Uterus (tissue), 4 donors: ENCODE measurements around the gene PDLIM5. TPM values are rescaled to one million over a fixed set of nuclear protein-coding genes. Genes with fewer than 3 reads are reported as not detected.

Experiments used
- DNase-seq, 2 donors: peaks; one replicate each; pipeline ENCODE4 v3.0.0-alpha.2; 2019 to 2020
- H3K27ac ChIP-seq, 2 donors: fragments of 200-600 bp; sonication (generic); 1 replicate in 1 of 2; 2 replicates in 1 of 2; pipeline ENCODE4 v1.5.1; 2016 to 2018
- H3K27me3 ChIP-seq, 2 donors: fragments of 200-600 bp; sonication (generic); one replicate each; pipeline ENCODE4 v1.5.1; 2018 to 2019; ENCODE audit warnings: control low read depth in 1 of 2
- H3K36me3 ChIP-seq, 2 donors: fragments of 200-600 bp; sonication (generic); one replicate each; pipeline ENCODE4 v1.5.1; 2019; ENCODE audit warnings: control low read depth in 1 of 2
- H3K4me1 ChIP-seq, 2 donors: fragments of 200-600 bp; sonication (generic); one replicate each; pipeline ENCODE4 v1.5.1; 2018 to 2019; ENCODE audit warnings: control low read depth in 1 of 2
- H3K4me3 ChIP-seq, 2 donors: fragments of 200-600 bp; sonication (generic); 1 replicate in 1 of 2; 2 replicates in 1 of 2; pipeline ENCODE4 v1.5.1; 2018 to 2019; ENCODE audit warnings: mild to moderate bottlenecking in 1 of 2
- H3K9me3 ChIP-seq, 2 donors: fragments of 200-600 bp; sonication (generic); one replicate each; pipeline ENCODE4 v1.5.1; 2019; ENCODE audit warnings: control low read depth in 1 of 2
- CTCF ChIP-seq, 4 experiments: fragments of 200-600 bp in 2 of 4; fragments of 450-650 bp in 2 of 4; sonication (generic) in 2 of 4; IDR thresholded peaks; one replicate each; pipeline ENCODE4 v1.5.1; 2016 to 2019; ENCODE audit warnings: antibody characterized with exemption in 4 of 4, mild to moderate bottlenecking in 2 of 4, moderate library complexity in 1 of 4
- POLR2A ChIP-seq, 2 donors: fragments of 450-650 bp; IDR thresholded peaks; one replicate each; pipeline ENCODE4 v1.6.1; 2016; ENCODE audit warnings: antibody characterized with exemption in 2 of 2, mild to moderate bottlenecking in 1 of 2, moderate library complexity in 1 of 2
- intact Hi-C: fragments of 100-400 bp; cut with DNase I; formaldehyde crosslinking; loops from one replicate; pipeline ENCODE4 v1.15.1; 2023; ENCODE audit warnings: low total_unique reads
- total RNA-seq, 4 donors: library from RNA; depleted of rRNA in 3 of 4; stranded (reverse); fragments of >200 nt in 3 of 4; gene quantifications; one replicate each; pipeline versions ENCODE4 v1.1.0 to v1.2.4, GENCODE V29; 2014 to 2023
- donor health status: DM: yes; HTN: yes; CAD: no.

Gene PDLIM5
- total RNA-seq, 4 donors from 2014 or later = 90.8 to 571 (median 351) TPM

GRCh38 chr4:94426783-94427182, 25.0 kb upstream of the PDLIM5 start:
- DNase-seq = no peak
- no peak for TF ChIP-seq CTCF (IDR thresholded peaks at IDR 0.05)
- TF ChIP-seq POLR2A (IDR thresholded peaks at IDR 0.05) = no peak
- H3K36me3 ChIP-seq = no peaks in the 10 kb centered on the region
- H3K4me1 ChIP-seq = no peaks in the 10 kb centered on the region
- no peaks in the 10 kb centered on the region for H3K27me3 ChIP-seq
- intact Hi-C loops = no loop called here
- no peaks in the 10 kb centered on the region for H3K9me3 ChIP-seq
- H3K4me3 ChIP-seq = no peak overlapping the region
- no peak overlapping the region for H3K27ac ChIP-seq

- Histone ChIP-seq H3K36me3 (no peaks in the 10 kb centered on the region), H3K27me3 (no peaks in the 10 kb centered on the region), H3K27ac (no peak overlapping the region), H3K4me3 (no peak overlapping the region), H3K4me1 (no peaks in the 10 kb centered on the region), H3K9me3 (no peaks in the 10 kb centered on the region)
- no peak for DNase-seq
- intact Hi-C loops = no loop called here
- TF ChIP-seq POLR2A (IDR thresholded peaks at IDR 0.05) (no peak), CTCF (IDR thresholded peaks at IDR 0.05) (no peak)
Measured at GRCh38 chr4:94428884-94429283, 22.9 kb upstream of the PDLIM5 start.

- H3K9me3 ChIP-seq = no peaks in the 10 kb centered on the region
- no peak for DNase-seq
- no peaks in the 10 kb centered on the region for H3K27me3 ChIP-seq
- H3K27ac ChIP-seq = no peak overlapping the region
- H3K4me1 ChIP-seq = no peaks in the 10 kb centered on the region
- H3K4me3 ChIP-seq = no peak overlapping the region
- H3K36me3 ChIP-seq = no peaks in the 10 kb centered on the region
- intact Hi-C loops = no loop called here
- TF ChIP-seq CTCF (IDR thresholded peaks at IDR 0.05) (no peak), POLR2A (IDR thresholded peaks at IDR 0.05) (no peak)
Measured at GRCh38 chr4:94430406-94430805, 21.3 kb upstream of the PDLIM5 start.

- Histone ChIP-seq H3K4me1 (no peaks in the 10 kb centered on the region), H3K36me3 (no peaks in the 10 kb centered on the region), H3K4me3 (no peak overlapping the region), H3K27me3 (no peaks in the 10 kb centered on the region), H3K27ac (no peak overlapping the region), H3K9me3 (no peaks in the 10 kb centered on the region)
- intact Hi-C loops = no loop called here
- DNase-seq = no peak
- no peak for TF ChIP-seq POLR2A (IDR thresholded peaks at IDR 0.05)
- TF ChIP-seq CTCF (IDR thresholded peaks at IDR 0.05) = no peak
Measured at GRCh38 chr4:94431388-94431787, 20.4 kb upstream of the PDLIM5 start.

- TF ChIP-seq POLR2A (IDR thresholded peaks at IDR 0.05) (no peak), CTCF (IDR thresholded peaks at IDR 0.05) (no peak)
- intact Hi-C loops = no loop called here
- Histone ChIP-seq H3K27ac (no peak overlapping the region), H3K36me3 (no peaks in the 10 kb centered on the region), H3K4me1 (no peaks in the 10 kb centered on the region), H3K4me3 (no peak overlapping the region), H3K27me3 (no peaks in the 10 kb centered on the region), H3K9me3 (no peaks in the 10 kb centered on the region)
- DNase-seq = no peak
Measured at GRCh38 chr4:94434505-94434904, 17.2 kb upstream of the PDLIM5 start.
